H1 (cell line): Measurements from ENCODE around the gene SERPINA1. TPM values are rescaled to one million over a fixed set of nuclear protein-coding genes. Genes with fewer than 3 reads are reported as not detected.

Source experiments
- CTCF ChIA-PET: fragments of 300-600 bp; sonication (Branson Sonifier 250); formaldehyde crosslinking; loops from one replicate; lab custom pipeline; 2021; ENCODE audit not compliant: partially characterized antibody; lab: Charles Lee
- POLR2A ChIA-PET: fragments of 300-600 bp; sonication (Branson Sonifier 250); formaldehyde crosslinking; loops from one replicate; lab custom pipeline; 2021; ENCODE audit warnings: inconsistent platforms; ENCODE audit not compliant: partially characterized antibody; lab: Charles Lee
- DNase-seq, 2 experiments: peaks; one replicate each; pipeline versions ENCODE4 v3.0.0 to v3.0.0-alpha.2; 2010 to 2022; ENCODE audit warnings: low spot score in 2 of 2, low read depth in 1 of 2, mixed read lengths in 1 of 2
- FAIRE-seq: peaks from 2 replicates; lab custom pipeline; 2011; peaks lifted over from hg19 to GRCh38; lab: Jason Lieb, UNC
- H2AFZ ChIP-seq: 2 replicates; pipeline ENCODE4 v1.8.1; 2012; ENCODE audit warnings: low read length, inconsistent platforms
- H2AK5ac ChIP-seq: 2 replicates; pipeline ENCODE4 v1.6.1; 2013; ENCODE audit warnings: low read depth, low read length
- H2BK120ac ChIP-seq: replicated peaks from 2 replicates; pipeline ENCODE3; 2013; ENCODE audit warnings: low read depth, low read length, inconsistent platforms
- H2BK12ac ChIP-seq: 2 replicates; pipeline ENCODE4 v1.6.1; 2013; ENCODE audit warnings: low read depth, low read length
- H2BK15ac ChIP-seq: 2 replicates; pipeline ENCODE4 v1.6.1; 2013; ENCODE audit warnings: low read length
- H2BK20ac ChIP-seq: 2 replicates; pipeline ENCODE4 v1.6.1; 2013; ENCODE audit warnings: low read length
- H2BK5ac ChIP-seq: 2 replicates; pipeline ENCODE4 v1.6.1; 2013; ENCODE audit warnings: low read depth, low read length
- H3K14ac ChIP-seq: 2 replicates; pipeline ENCODE4 v1.6.1; 2013; ENCODE audit warnings: inconsistent platforms; ENCODE audit not compliant: insufficient read length
- H3K18ac ChIP-seq: 2 replicates; pipeline ENCODE4 v1.6.1; 2013; ENCODE audit warnings: low read length; ENCODE audit errors: extremely low read depth
- H3K23ac ChIP-seq: 2 replicates; pipeline ENCODE4 v1.6.1; 2013; ENCODE audit warnings: inconsistent platforms; ENCODE audit not compliant: insufficient read length
- H3K23me2 ChIP-seq: 2 replicates; pipeline ENCODE4 v1.6.1; 2013; ENCODE audit warnings: low read depth, low read length
- H3K27ac ChIP-seq: 2 replicates; pipeline ENCODE4 v1.6.1; 2011; ENCODE audit warnings: low read depth, low read length, inconsistent platforms
- H3K27me3 ChIP-seq, 4 experiments: replicated peaks in 1 of 4; 1 replicate in 1 of 4; 2 replicates in 3 of 4; pipeline versions ENCODE4 v1.6.1 to v1.8.1; 2011 to 2013; ENCODE audit warnings: low read length in 3 of 4, mild to moderate bottlenecking in 3 of 4, inconsistent platforms in 2 of 4, mixed read lengths in 2 of 4, moderate library complexity in 1 of 4; ENCODE audit not compliant: control insufficient read depth in 3 of 4, insufficient read depth in 3 of 4; ENCODE audit errors: extremely low read depth in 1 of 4
- H3K36me3 ChIP-seq, 4 experiments: 2 replicates each; pipeline versions ENCODE4 v1.6.1 to v1.8.1; 2011 to 2013; ENCODE audit warnings: mild to moderate bottlenecking in 4 of 4, low read length in 3 of 4, moderate library complexity in 2 of 4, control low read depth in 1 of 4, inconsistent platforms in 1 of 4; ENCODE audit not compliant: insufficient read depth in 4 of 4, control insufficient read depth in 2 of 4
- H3K4ac ChIP-seq: replicated peaks from 2 replicates; pipeline ENCODE3; 2013; ENCODE audit warnings: low read length, low read depth, mixed read lengths, inconsistent platforms; ENCODE audit not compliant: insufficient read length
- H3K4me1 ChIP-seq, 4 experiments: replicated peaks in 1 of 4; 1 replicate in 1 of 4; 2 replicates in 3 of 4; pipeline versions ENCODE4 v1.6.1 to v1.8.1; 2011 to 2013; ENCODE audit warnings: low read length in 3 of 4, inconsistent platforms in 2 of 4, mixed read lengths in 1 of 4; ENCODE audit not compliant: insufficient read depth in 4 of 4, control insufficient read depth in 3 of 4
- H3K4me2 ChIP-seq, 2 experiments: 2 replicates each; pipeline versions ENCODE4 v1.6.1 to v1.8.1; 2011 to 2013; ENCODE audit warnings: low read depth in 2 of 2, low read length in 2 of 2, control low read depth in 1 of 2, inconsistent platforms in 1 of 2, mild to moderate bottlenecking in 1 of 2; ENCODE audit not compliant: insufficient read depth in 1 of 2
- H3K4me3 ChIP-seq, 4 experiments: fragments of 200-600, 300-600 bp in 1 of 4; sonication (generic), shearing (Covaris generic), sonication (Bioruptor Twin) in 1 of 4; 2 replicates each; pipeline versions ENCODE4 v1.5.1 to v1.8.1; 2011 to 2016; ENCODE audit warnings: low read length in 4 of 4, low read depth in 3 of 4, control low read depth in 2 of 4, inconsistent platforms in 2 of 4, mild to moderate bottlenecking in 2 of 4, mixed read lengths in 1 of 4, moderate library complexity in 1 of 4; ENCODE audit not compliant: insufficient read depth in 2 of 4; ENCODE audit errors: extremely low read depth in 1 of 4
- H3K56ac ChIP-seq: replicated peaks from 2 replicates; pipeline ENCODE3; 2013; ENCODE audit warnings: low read depth, mild to moderate bottlenecking, mixed read lengths, low read length, inconsistent platforms; ENCODE audit not compliant: insufficient read length
- H3K79me1 ChIP-seq: 2 replicates; pipeline ENCODE4 v1.6.1; 2013; ENCODE audit warnings: low read depth, low read length, control low read depth
- H3K79me2 ChIP-seq, 2 experiments: 2 replicates each; pipeline versions ENCODE4 v1.6.1 to v1.8.1; 2012 to 2013; ENCODE audit warnings: low read length in 2 of 2, mild to moderate bottlenecking in 2 of 2, inconsistent platforms in 1 of 2; ENCODE audit not compliant: insufficient read depth in 2 of 2, control insufficient read depth in 1 of 2
- H3K9ac ChIP-seq, 4 experiments: replicated peaks in 1 of 4; 1 replicate in 1 of 4; 2 replicates in 3 of 4; pipeline versions ENCODE4 v1.6.1 to v1.8.1; 2011 to 2013; ENCODE audit warnings: low read depth in 3 of 4, low read length in 3 of 4, control low read depth in 2 of 4, mild to moderate bottlenecking in 2 of 4, moderate library complexity in 2 of 4, inconsistent platforms in 1 of 4; ENCODE audit errors: extremely low read depth in 1 of 4
- H3K9me3 ChIP-seq, 2 experiments: 2 replicates each; pipeline versions ENCODE4 v1.6.1 to v1.8.1; 2012 to 2013; ENCODE audit warnings: mild to moderate bottlenecking in 2 of 2, moderate library complexity in 2 of 2, control low read depth in 1 of 2, inconsistent platforms in 1 of 2, low read depth in 1 of 2, low read length in 1 of 2, mixed read lengths in 1 of 2; ENCODE audit not compliant: insufficient read depth in 2 of 2
- H4K20me1 ChIP-seq, 2 experiments: replicated peaks in 1 of 2; 2 replicates each; pipeline versions ENCODE3 to v1.8.1; 2011 to 2013; ENCODE audit warnings: inconsistent platforms in 2 of 2, low read length in 2 of 2, mild to moderate bottlenecking in 1 of 2; ENCODE audit not compliant: insufficient read depth in 2 of 2, control insufficient read depth in 1 of 2
- H4K5ac ChIP-seq: 2 replicates; pipeline ENCODE4 v1.6.1; 2013; ENCODE audit warnings: low read length, low read depth, mixed read lengths, inconsistent platforms; ENCODE audit not compliant: insufficient read length
- H4K8ac ChIP-seq: 2 replicates; pipeline ENCODE4 v1.8.0; 2013; ENCODE audit warnings: mild to moderate bottlenecking, moderate library complexity, low read length, inconsistent platforms; ENCODE audit not compliant: insufficient read depth; ENCODE audit errors: extremely low read depth
- H4K91ac ChIP-seq: replicated peaks from 2 replicates; pipeline ENCODE3; 2013; ENCODE audit warnings: low read length, mixed read lengths, inconsistent platforms; ENCODE audit not compliant: insufficient read length
- POLR2AphosphoS5 ChIP-seq: IDR thresholded peaks from 2 replicates; pipeline ENCODE4 v1.6.1; 2011; ENCODE audit warnings: low read depth, low read length
- SIRT6 ChIP-seq: IDR thresholded peaks from one replicate; pipeline ENCODE4 v1.7.1; 2012; ENCODE audit warnings: low read length, inconsistent platforms
- ZNF274 ChIP-seq: IDR thresholded peaks from 2 replicates; pipeline ENCODE4 v1.7.0; 2012; ENCODE audit warnings: low read length, borderline replicate concordance; ENCODE audit errors: extremely low read depth
- polyA plus RNA-seq, 7 experiments: library from polyadenylated mRNA; depleted of rRNA in 3 of 7; stranded (reverse) in 5 of 7; unstranded in 2 of 7; fragments of >200 nt in 5 of 7; fragments of 200-250 nt in 2 of 7; gene quantifications; 1 replicate in 5 of 7; 2 replicates in 1 of 7; 4 replicates in 1 of 7; pipeline versions ENCODE4 v1.2.1 to v1.2.3, GENCODE V29; 2011 to 2013; ENCODE audit warnings: missing spikeins in 2 of 7, mixed read lengths in 2 of 7
- total RNA-seq: library from RNA; stranded (reverse); fragmentation: NEBNext Ultra II Directional; extraction: Animal tissue kit (Norgen Biotek cat#: 25700); gene quantifications from 2 replicates; pipeline ENCODE4 v1.2.1, GENCODE V29; 2021

SERPINA1 gene
- total and polyA plus RNA-seq, 2 of the 8 experiments (the other 6 are each of a cell fraction or from before 2014, with no cell fraction given) = 0.08 TPM; not detected in 1

DNA sequence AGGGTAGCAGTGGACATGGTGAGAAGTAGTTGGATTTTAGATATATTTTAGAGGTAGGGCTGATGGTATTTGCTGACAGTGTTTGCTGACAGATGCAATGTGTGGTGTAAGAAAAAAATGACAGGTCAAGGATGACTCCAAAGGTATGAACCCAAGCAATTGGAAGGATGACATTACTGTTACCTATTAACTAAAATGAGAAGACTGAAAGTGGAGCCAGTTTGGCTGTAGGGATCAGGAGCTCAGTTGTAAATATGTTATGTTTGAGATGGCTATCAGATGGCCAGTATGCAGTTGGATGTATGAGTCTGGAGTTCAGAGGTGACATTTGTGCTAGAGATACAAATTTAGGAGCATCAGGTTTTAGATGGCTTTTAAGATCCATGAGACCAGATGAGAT lies 47.9 kb downstream of the SERPINA1 start:
- no peak for FAIRE-seq
- no peak overlapping the region for H2AK5ac ChIP-seq
- H3K27me3 ChIP-seq = no peaks in the 10 kb centered on the region
- no peaks in the 10 kb centered on the region for H3K79me2 ChIP-seq
- CTCF ChIA-PET = interaction anchor here (0.9 to 1.1 kb wide), 2 partner anchors 9 to 12 kb away, joined by 3 read pairs; no protein-coding TSS in a partner anchor
- H4K20me1 ChIP-seq = no peaks in the 10 kb centered on the region
- H3K9ac ChIP-seq = no peak overlapping the region
- no peaks in the 10 kb centered on the region for H3K79me1 ChIP-seq
- no peak overlapping the region for H2BK120ac ChIP-seq
- H2BK12ac ChIP-seq = no peak overlapping the region
- H3K4ac ChIP-seq = no peak overlapping the region
- no peak overlapping the region for H3K27ac ChIP-seq
- H4K8ac ChIP-seq = no peak overlapping the region
- no peaks in the 10 kb centered on the region for H3K36me3 ChIP-seq
- H2BK15ac ChIP-seq = no peak overlapping the region
- H3K23ac ChIP-seq = no peak overlapping the region
- H3K18ac ChIP-seq = no peak overlapping the region
- H3K4me2 ChIP-seq = no peak overlapping the region
- H3K4me1 ChIP-seq = no peaks in the 10 kb centered on the region
- H2BK20ac ChIP-seq = no peak overlapping the region
- H3K23me2 ChIP-seq = no peaks in the 10 kb centered on the region
- no peak overlapping the region for H4K91ac ChIP-seq
- H2BK5ac ChIP-seq = no peak overlapping the region
- no peak for DNase-seq
- no peak overlapping the region for H3K4me3 ChIP-seq
- POLR2A ChIA-PET = no interaction called here
- no peak overlapping the region for H4K5ac ChIP-seq
- no peak overlapping the region for H3K14ac ChIP-seq
- H2AFZ ChIP-seq = no peak overlapping the region
- peaks cover 0 to 2% of the 10 kb centered on the region in 2 experiments; a peak in 1 of 4 replicates for H3K9me3 ChIP-seq
- TF ChIP-seq ZNF274 (no peak), POLR2AphosphoS5 (no peak), SIRT6 (no peak)
- TF ChIP-seq, all 59 proteins: peak for 0
- H3K56ac ChIP-seq = no peak overlapping the region
